Uterus (tissue), 2 donors: ENCODE data around the gene C4BPB.

Source experiments
- POLR2A ChIP-seq, 2 donors: fragments of 450-650 bp; IDR thresholded peaks; one replicate each; pipeline ENCODE4 v1.6.1; 2016; ENCODE audit warnings: antibody characterized with exemption in 2 of 2, mild to moderate bottlenecking in 1 of 2, moderate library complexity in 1 of 2
- TF ChIP-seq, protein P1 (sequence below), 4 experiments: fragments of 200-600 bp in 2 of 4; fragments of 450-650 bp in 2 of 4; sonication (generic) in 2 of 4; IDR thresholded peaks; one replicate each; pipeline ENCODE4 v1.5.1; 2016 to 2019; ENCODE audit warnings: antibody characterized with exemption in 4 of 4, mild to moderate bottlenecking in 2 of 4, moderate library complexity in 1 of 4

GRCh38 chr1:207124389-207124788 is 35.7 kb downstream of the C4BPB start:
- TF ChIP-seq POLR2A (IDR thresholded peaks at IDR 0.05): no peak
- TF ChIP-seq, protein P1, sequence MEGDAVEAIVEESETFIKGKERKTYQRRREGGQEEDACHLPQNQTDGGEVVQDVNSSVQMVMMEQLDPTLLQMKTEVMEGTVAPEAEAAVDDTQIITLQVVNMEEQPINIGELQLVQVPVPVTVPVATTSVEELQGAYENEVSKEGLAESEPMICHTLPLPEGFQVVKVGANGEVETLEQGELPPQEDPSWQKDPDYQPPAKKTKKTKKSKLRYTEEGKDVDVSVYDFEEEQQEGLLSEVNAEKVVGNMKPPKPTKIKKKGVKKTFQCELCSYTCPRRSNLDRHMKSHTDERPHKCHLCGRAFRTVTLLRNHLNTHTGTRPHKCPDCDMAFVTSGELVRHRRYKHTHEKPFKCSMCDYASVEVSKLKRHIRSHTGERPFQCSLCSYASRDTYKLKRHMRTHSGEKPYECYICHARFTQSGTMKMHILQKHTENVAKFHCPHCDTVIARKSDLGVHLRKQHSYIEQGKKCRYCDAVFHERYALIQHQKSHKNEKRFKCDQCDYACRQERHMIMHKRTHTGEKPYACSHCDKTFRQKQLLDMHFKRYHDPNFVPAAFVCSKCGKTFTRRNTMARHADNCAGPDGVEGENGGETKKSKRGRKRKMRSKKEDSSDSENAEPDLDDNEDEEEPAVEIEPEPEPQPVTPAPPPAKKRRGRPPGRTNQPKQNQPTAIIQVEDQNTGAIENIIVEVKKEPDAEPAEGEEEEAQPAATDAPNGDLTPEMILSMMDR (IDR thresholded peaks at IDR 0.05): no peak
